ENCODE results near the gene ENDOV.

DNA sequence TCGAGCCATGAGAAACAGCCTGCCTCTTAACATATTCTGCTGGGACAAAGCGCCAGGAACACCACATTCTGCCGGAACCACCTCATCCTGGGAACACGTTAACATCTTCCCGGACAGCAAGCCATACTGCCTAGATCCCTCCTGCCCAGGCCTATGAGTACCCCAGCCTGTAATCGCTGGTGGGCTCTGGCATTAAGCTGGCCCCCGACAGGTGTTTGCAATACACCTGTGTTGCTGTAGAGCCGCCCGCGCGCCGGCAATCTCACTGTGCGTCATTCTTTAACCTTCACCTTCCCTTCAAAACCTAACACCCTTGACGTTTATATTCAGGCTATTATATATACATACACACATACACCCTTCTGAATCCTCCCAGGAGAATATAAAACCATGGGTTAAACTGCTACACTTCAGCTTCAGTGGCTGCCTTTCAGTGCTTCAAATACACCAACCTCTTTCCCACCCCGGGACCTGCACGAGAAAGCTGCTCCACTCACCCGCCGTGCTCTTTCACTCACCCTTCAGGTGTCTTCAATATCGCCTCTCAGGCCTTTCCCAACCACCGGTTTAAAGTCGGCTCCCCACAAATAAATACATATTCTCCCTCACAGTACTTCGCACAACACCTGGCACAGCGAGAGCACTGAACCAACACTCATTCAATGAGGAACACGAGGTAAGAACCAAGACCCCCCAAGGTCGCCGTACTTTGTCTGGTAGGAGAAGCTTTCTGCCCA lies 1.0 kb upstream of the ENDOV start:
- TF ChIP-seq, protein P1, sequence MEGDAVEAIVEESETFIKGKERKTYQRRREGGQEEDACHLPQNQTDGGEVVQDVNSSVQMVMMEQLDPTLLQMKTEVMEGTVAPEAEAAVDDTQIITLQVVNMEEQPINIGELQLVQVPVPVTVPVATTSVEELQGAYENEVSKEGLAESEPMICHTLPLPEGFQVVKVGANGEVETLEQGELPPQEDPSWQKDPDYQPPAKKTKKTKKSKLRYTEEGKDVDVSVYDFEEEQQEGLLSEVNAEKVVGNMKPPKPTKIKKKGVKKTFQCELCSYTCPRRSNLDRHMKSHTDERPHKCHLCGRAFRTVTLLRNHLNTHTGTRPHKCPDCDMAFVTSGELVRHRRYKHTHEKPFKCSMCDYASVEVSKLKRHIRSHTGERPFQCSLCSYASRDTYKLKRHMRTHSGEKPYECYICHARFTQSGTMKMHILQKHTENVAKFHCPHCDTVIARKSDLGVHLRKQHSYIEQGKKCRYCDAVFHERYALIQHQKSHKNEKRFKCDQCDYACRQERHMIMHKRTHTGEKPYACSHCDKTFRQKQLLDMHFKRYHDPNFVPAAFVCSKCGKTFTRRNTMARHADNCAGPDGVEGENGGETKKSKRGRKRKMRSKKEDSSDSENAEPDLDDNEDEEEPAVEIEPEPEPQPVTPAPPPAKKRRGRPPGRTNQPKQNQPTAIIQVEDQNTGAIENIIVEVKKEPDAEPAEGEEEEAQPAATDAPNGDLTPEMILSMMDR (IDR thresholded peaks at IDR 0.05; ENCODE audit: low read depth, low read length, missing input control) = no peak
- TF ChIP-seq EGR1 (IDR thresholded peaks at IDR 0.05; ENCODE audit: low read depth in 2 of 2) (no peak), GABPA (IDR thresholded peaks at IDR 0.05 in 1 of 2, conservative IDR thresholded peaks at IDR 0.05 in 1 of 2) (no peak), JUND (IDR thresholded peaks at IDR 0.05) (no peak), SP1 (IDR thresholded peaks at IDR 0.05) (no peak), TAF1 (conservative IDR thresholded peaks at IDR 0.05) (no peak), RAD21 (IDR thresholded peaks at IDR 0.05) (no peak)

Data from liver (tissue), 3 donors.